Ovary (tissue), 9 donors: Measurements from ENCODE around the gene CLEC3A. TPM values are rescaled to one million over a fixed set of nuclear protein-coding genes. Genes with fewer than 3 reads are reported as not detected.

ENCODE experiments used
- DNase-seq, 5 donors: peaks; one replicate each; pipeline ENCODE4 v3.0.0-alpha.2; 2019 to 2020
- H3K27ac ChIP-seq, 2 donors: fragments of 200-600 bp; one replicate each; pipeline versions ENCODE4 v1.5.1 to v1.8.0; 2019 to 2022
- H3K27me3 ChIP-seq: fragments of 200-600 bp; one replicate; pipeline ENCODE4 v1.8.0; 2022
- H3K36me3 ChIP-seq: fragments of 200-600 bp; sonication (generic); one replicate; pipeline ENCODE4 v1.5.1; 2019
- H3K4me1 ChIP-seq: one replicate; pipeline ENCODE4 v1.8.1; 2013; ENCODE audit warnings: mild to moderate bottlenecking, moderate library complexity; ENCODE audit not compliant: insufficient read depth
- H3K4me3 ChIP-seq: fragments of 200-600 bp; sonication (generic); one replicate; pipeline ENCODE4 v1.5.1; 2017
- H3K9me3 ChIP-seq, 2 donors: fragments of 200-600 bp in 1 of 2; sonication (generic) in 1 of 2; one replicate each; pipeline versions ENCODE4 v1.5.1 to v1.8.1; 2013 to 2019; ENCODE audit warnings: mild to moderate bottlenecking in 1 of 2, moderate library complexity in 1 of 2
- CTCF ChIP-seq, 3 donors: fragments of 450-650 bp in 2 of 3; fragments of 200-600 bp in 1 of 3; IDR thresholded peaks; one replicate each; pipeline versions ENCODE4 v1.5.1 to v1.8.0; 2016 to 2022; ENCODE audit warnings: antibody characterized with exemption in 3 of 3, mild to moderate bottlenecking in 1 of 3
- EP300 ChIP-seq: sonication (generic); formaldehyde crosslinking; IDR thresholded peaks from one replicate; pipeline ENCODE4 v1.6.1; 2017; ENCODE audit warnings: antibody characterized with exemption
- POLR2A ChIP-seq: fragments of 450-650 bp; IDR thresholded peaks from one replicate; pipeline ENCODE4 v1.6.1; 2017; ENCODE audit warnings: antibody characterized with exemption, mild to moderate bottlenecking, moderate library complexity
- WGBS, 3 donors: extraction: QIAGEN DNeasy Blood & Tissue Kit in 1 of 3; methylation state at CpG; one replicate each; pipeline versions ENCODE4 v1.1.5 to v1.1.7; 2013 to 2017; 5-methylcytosine and 5-hydroxymethylcytosine counted together
- intact Hi-C, 4 donors: fragments of 100-400 bp; cut with DNase I; formaldehyde crosslinking; loops; one replicate each; pipeline versions ENCODE4 v1.11.0 to v1.15.1; 2022 to 2023
- polyA plus RNA-seq, 2 donors: library from polyadenylated mRNA; stranded (reverse); fragments of 200-250 nt in 1 of 2; fragments of 350-450 nt in 1 of 2; fragmentation: Illumina TruSeq in 1 of 2; extraction: RNeasy Lipid Tissue Mini Kit (QIAGEN cat#74804) in 1 of 2; gene quantifications; one replicate each; pipeline ENCODE4 v1.2.3, GENCODE V29; 2013 to 2014
- total RNA-seq, 7 donors: library from RNA; depleted of rRNA in 2 of 7; stranded (reverse); fragments of >200 nt in 2 of 7; fragmentation: NEBNext Ultra II Directional in 3 of 7; extraction: Animal tissue kit (Norgen Biotek cat#: 25700) in 3 of 7; gene quantifications; one replicate each; pipeline versions ENCODE4 v1.1.0 to v1.2.4, GENCODE V29; 2016 to 2023
- donor health status: DM: no; HTN: no; CAD: no; lungs with moderate emphysema.
- donor health status: DM: no; HTN: no; CAD: no.
- donor health status: Bipolar disorder and iron deficiency.
- donor health status: DM: yes; HTN: yes; CAD: no.
- donor health status: DM: no; HTN: no; CAD: no.
- donor health status: DM: yes; HTN: yes; CAD: no.

Gene CLEC3A
- total and polyA plus RNA-seq, 9 donors, result not detected

DNA sequence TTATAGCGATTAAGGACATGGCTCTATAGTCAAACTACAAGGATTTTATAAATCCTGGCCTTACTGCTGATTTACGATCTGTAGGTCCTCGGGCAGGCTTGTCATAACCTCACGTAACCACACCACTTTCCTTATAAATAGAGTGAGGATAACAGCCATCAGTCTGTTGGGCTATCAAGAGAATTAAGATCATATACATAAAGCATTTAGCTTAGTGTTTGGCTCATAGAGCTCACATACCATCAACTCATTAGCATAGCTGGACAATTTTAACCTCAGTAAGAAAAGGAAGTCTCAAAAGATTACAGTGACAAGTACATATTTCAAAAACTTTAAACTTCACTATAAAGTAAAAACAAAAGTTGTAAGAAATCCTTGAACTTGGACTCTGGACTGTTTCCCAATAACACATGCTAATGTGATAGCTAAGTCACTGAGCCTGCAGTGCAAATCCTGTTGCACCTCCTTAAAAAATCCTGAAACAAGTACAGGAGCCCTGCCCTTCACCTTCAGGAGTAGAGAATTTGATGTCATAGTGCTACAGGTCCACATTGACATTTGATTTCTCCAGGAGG, 20.8 kb upstream of the CLEC3A start:
- Histone ChIP-seq H3K4me3 (no peak overlapping the region), H3K9me3 (no peaks in the 10 kb centered on the region), H3K36me3 (no peaks in the 10 kb centered on the region), H3K4me1 (no peaks in the 10 kb centered on the region), H3K27me3 (no peaks in the 10 kb centered on the region), H3K27ac (no peak overlapping the region)
- WGBS, 3 donors, result 28 to 39% (median 31%) methylated on average over 4 of the region's 4 CpGs
- intact Hi-C loops, result loop anchor here in 2 of 4 donors (10.0 kb wide), 1 partner anchor 327 kb away; no protein-coding TSS in a partner anchor
- no peak for DNase-seq
- no peak for TF ChIP-seq CTCF (IDR thresholded peaks at IDR 0.05)
- no peak for TF ChIP-seq POLR2A
- no peak for TF ChIP-seq EP300

- Histone ChIP-seq H3K27me3 (no peaks in the 10 kb centered on the region), H3K36me3 (no peaks in the 10 kb centered on the region), H3K27ac (no peak overlapping the region), H3K4me1 (no peaks in the 10 kb centered on the region), H3K4me3 (no peak overlapping the region), H3K9me3 (no peaks in the 10 kb centered on the region)
- peak; percentile 38 to 76 (median 53) for TF ChIP-seq CTCF (IDR thresholded peaks at IDR 0.05)
- TF ChIP-seq EP300, result no peak
- intact Hi-C loops, result loop anchor here in 2 of 4 donors (10.0 kb wide), 1 partner anchor 328 kb away; no protein-coding TSS in a partner anchor
- peak; percentile 56 to 85 (median 65) for DNase-seq
- 9 to 13% (median 9%) methylated on average over 11 of the region's 11 CpGs for WGBS, 3 donors
These were observed 19.3 kb upstream of the CLEC3A start for GRCh38 chr16:78002915-78003538.

DNA sequence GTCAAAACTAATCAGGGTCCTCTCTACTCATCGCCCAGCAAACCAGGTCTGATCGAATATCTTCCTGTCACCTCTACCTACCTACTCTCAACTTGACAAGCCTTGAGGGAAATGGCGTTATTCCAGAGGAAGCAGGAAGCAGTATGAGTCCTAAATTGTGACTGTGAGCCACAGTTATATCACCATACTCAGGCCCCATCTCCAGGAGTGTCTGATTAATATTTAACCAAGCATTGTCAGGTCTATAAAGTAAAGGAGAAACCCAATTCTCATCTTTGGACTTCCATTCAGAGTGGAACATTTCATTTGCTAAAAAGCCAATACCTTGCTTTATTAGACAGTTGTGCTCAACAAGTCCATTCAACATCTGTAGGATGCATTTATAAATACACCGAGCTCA, 17.8 kb upstream of the CLEC3A start:
- 73 to 89% (median 86%) methylated on average over 4 of the region's 4 CpGs for WGBS, 3 donors
- DNase-seq, result no peak
- Histone ChIP-seq H3K36me3 (no peaks in the 10 kb centered on the region), H3K27ac (no peak overlapping the region), H3K9me3 (no peaks in the 10 kb centered on the region), H3K4me1 (no peaks in the 10 kb centered on the region), H3K4me3 (no peak overlapping the region), H3K27me3 (no peaks in the 10 kb centered on the region)
- no peak for TF ChIP-seq EP300
- no peak for TF ChIP-seq CTCF (IDR thresholded peaks at IDR 0.05)
- TF ChIP-seq POLR2A, result no peak
- intact Hi-C loops, result loop anchor here in 2 of 4 donors (10.0 kb wide), 1 partner anchor 330 kb away; no protein-coding TSS in a partner anchor

DNA sequence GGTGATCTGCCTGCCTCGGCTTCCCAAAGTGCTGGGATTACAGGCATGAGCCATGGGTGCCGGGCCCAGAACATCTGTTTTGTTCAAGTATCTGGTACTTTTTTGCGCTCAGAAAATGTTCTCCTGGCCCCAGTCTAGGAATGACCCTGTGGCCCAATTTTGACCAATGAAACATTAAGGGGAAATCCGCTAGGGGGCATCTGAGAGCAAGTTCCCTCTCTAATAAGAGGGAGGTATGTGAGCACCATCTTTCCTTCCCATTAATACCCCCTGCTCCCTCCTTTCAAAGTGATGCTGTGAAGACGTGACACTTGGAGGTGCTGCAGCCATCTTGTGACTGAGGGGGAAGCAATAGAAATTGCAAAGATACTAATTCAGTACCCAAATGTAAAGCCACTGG, 16.5 kb upstream of the CLEC3A start:
- Histone ChIP-seq H3K4me3 (no peak overlapping the region), H3K4me1 (no peaks in the 10 kb centered on the region), H3K27me3 (no peaks in the 10 kb centered on the region), H3K36me3 (no peaks in the 10 kb centered on the region), H3K9me3 (no peaks in the 10 kb centered on the region), H3K27ac (no peak overlapping the region)
- 70 to 84% (median 82%) methylated on average over 5 of the region's 5 CpGs for WGBS, 3 donors
- TF ChIP-seq CTCF (IDR thresholded peaks at IDR 0.05) (no peak), POLR2A (no peak), EP300 (no peak)
- DNase-seq, result no peak
- intact Hi-C loops, result loop anchor here in 2 of 4 donors (10.0 kb wide), 1 partner anchor 331 kb away; no protein-coding TSS in a partner anchor
